Fibroblast of the aortic adventitia (primary cell): ENCODE results near the gene LRFN3. TPM values are rescaled to one million over a fixed set of nuclear protein-coding genes. Genes with fewer than 3 reads are reported as not detected.
"Not testable (repeated sequence)": the region's sequence is repeated elsewhere in the genome, so short reads cannot be mapped to it uniquely, and the experiment has no call there.

Experiments used
- DNase-seq: peaks from one replicate; pipeline ENCODE4 v3.0.0-alpha.2; 2010; ENCODE audit warnings: low read depth
- H3K4me3 ChIP-seq: 2 replicates; pipeline ENCODE4 v1.5.1; 2011; ENCODE audit warnings: low read depth, mild to moderate bottlenecking, control low read depth, low read length, moderate library complexity
- CTCF ChIP-seq: IDR thresholded peaks from 2 replicates; pipeline ENCODE4 v1.5.1; 2011; ENCODE audit warnings: mild to moderate bottlenecking, low read length, control low read depth, inconsistent platforms; ENCODE audit not compliant: insufficient read depth
- total RNA-seq: library from RNA; depleted of rRNA; stranded (reverse); fragments of >200 nt; gene quantifications from 2 replicates; pipeline ENCODE4 v1.2.3, GENCODE V29; 2012; ENCODE audit warnings: low replicate concordance

LRFN3 gene
- total RNA-seq, 1 donor, result 5.9 TPM

- no peak within 1 kb of the TSS for H3K4me3 ChIP-seq
- DNase-seq, result no peak
- no peak for TF ChIP-seq CTCF
These were observed 28.1 kb upstream of the LRFN3 start, which contains the start of gene TYROBP for GRCh38 chr19:35908010-35908441. Gene TYROBP (minus strand): TSS chr19:35908295. CDS start chr19:35908228, 67 bp downstream.

DNA sequence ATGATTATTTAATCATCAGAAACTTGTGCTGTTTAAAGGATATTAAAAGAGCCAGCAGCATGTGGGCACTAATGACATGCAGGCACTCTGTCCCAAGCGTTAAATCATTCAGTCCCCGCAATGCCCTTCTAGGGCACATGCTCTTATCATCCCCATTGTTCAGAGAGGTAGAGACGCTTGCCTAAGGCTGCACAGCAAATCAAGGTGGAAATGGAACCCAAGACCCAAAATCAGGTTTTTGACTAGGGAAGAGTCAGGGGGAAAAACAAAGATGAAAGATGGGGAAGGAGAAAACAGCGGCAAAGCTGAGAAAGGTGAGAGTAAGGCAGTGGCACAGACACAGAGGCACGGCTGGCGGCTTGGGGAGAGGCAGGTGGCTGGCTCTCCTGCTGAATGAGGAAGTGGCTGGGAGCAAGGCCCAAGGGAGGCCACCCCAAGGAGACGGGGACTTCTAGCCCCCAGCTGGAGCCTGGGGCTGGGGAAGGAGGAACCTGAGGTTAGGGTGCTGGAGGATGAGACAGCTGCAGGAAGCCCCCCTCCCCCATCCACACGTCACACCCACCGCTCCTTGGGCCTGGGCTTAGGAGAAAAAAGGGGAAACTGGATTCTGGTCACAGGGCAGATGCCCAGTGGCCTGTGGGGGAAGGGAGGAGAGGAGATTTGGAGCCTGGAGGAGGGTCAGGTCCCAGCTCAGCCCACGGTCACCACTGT, 27.0 kb upstream of the LRFN3 start:
- no peak for DNase-seq
- H3K4me3 ChIP-seq, result no peak overlapping the region
- TF ChIP-seq CTCF, result no peak

DNA sequence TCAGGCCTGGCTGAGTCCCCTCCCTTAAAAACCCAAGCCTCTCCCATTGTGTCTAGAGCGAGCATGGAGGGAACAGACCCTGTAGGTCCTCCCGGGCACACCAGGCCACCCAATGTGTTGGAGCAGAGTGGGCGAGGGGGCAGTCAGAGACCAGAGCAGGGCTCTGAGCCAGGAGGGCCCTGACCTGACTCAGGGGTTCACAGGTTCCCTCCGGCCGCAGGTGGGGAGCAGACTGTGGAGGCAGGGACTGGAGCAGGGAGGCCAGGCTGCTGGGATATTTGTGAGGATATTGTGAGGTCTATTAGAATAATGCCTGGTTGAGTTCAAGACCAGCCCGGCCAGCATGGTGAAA, 26.5 kb upstream of the LRFN3 start:
- no peak overlapping the region for H3K4me3 ChIP-seq
- DNase-seq, result no peak
- no peak for TF ChIP-seq CTCF

- not testable (repeated sequence) for H3K4me3 ChIP-seq, DNase-seq
These were observed 25.8 kb upstream of the LRFN3 start for GRCh38 chr19:35910355-35910754.

DNA sequence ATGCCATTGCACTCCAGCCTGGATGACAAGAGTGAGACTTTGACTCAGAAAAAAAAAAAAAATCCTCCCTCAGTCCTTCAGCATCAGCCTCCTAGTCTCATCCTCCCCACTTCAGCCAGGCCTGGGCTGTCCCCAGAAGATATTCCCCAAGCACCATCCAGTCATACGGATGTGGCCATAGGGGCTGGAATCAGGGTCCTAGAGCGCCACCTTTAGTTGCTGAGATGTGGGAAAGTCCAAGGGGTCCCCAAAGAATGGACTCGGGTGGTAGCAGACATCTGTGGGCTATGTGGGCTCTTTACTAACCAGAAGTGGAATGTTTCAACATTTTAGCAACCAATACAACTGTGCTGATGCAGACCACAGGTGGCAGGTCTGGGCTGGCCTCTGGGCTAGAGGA, 25.0 kb upstream of the LRFN3 start:
- no peak for TF ChIP-seq CTCF
- DNase-seq, result no peak
- H3K4me3 ChIP-seq, result no peak overlapping the region

- no peak for TF ChIP-seq CTCF
- DNase-seq, result no peak
- H3K4me3 ChIP-seq, result no peak overlapping the region
These were observed 24.4 kb upstream of the LRFN3 start for GRCh38 chr19:35911790-35912189.

GRCh38 chr19:35913589-35913988, 22.6 kb upstream of the LRFN3 start:
- DNase-seq, result no peak

More at GRCh38 chr19:35913589-35913988, 22.6 kb upstream of the LRFN3 start:
- no peak for TF ChIP-seq CTCF
- no peak overlapping the region for H3K4me3 ChIP-seq
